ENCODE data around the gene KIAA0040. TPM values are rescaled to one million over a fixed set of nuclear protein-coding genes. Genes with fewer than 3 reads are reported as not detected.

Gene KIAA0040
- total and polyA plus RNA-seq, 10 of the 15 experiments (the other 5 are each of a cell fraction or from before 2014, with no cell fraction given), result 7.6 to 47.7 (median 23.5) TPM

- TF ChIP-seq ZNF687 (IDR thresholded peaks at IDR 0.05) (no peak), TCF3 (IDR thresholded peaks at IDR 0.05; ENCODE audit: borderline replicate concordance, insufficient read depth, low read depth, low read length) (no peak), KLF5 (IDR thresholded peaks at IDR 0.05; ENCODE audit: partially characterized antibody) (no peak), TCF7 (IDR thresholded peaks at IDR 0.05; ENCODE audit: borderline replicate concordance) (peak; percentile 93), RELB (IDR thresholded peaks at IDR 0.05; ENCODE audit: low read depth) (0 out of 2 replicates have a peak, but pooled peaks have one; percentile 34), TBL1XR1 (IDR thresholded peaks at IDR 0.05; ENCODE audit: low read depth, low read length) (no peak), POLR2AphosphoS2 (IDR thresholded peaks at IDR 0.05; ENCODE audit: low read depth, low read length) (no peak), BCL3 (IDR thresholded peaks at IDR 0.05; ENCODE audit: borderline replicate concordance, insufficient read depth, low read depth, low read length, poor library complexity, severe bottlenecking) (no peak), SRF (IDR thresholded peaks at IDR 0.05; ENCODE audit: low read depth in 2 of 2, low read length in 2 of 2) (peak in 1 of 2 experiments; percentile 86; a peak in 2 of 4 replicates), ATF3 (IDR thresholded peaks at IDR 0.05; ENCODE audit: borderline replicate concordance, extremely low read depth, low read depth, low read length) (no peak), MYC (IDR thresholded peaks at IDR 0.05; ENCODE audit: insufficient read depth, insufficient read length, insufficient replicate concordance, low read length, severe bottlenecking) (no peak), IKZF1 (conservative IDR thresholded peaks at IDR 0.05) (peak; percentile 32; the same call in 1 of the 2 replicates), PAX8 (IDR thresholded peaks at IDR 0.05) (no peak), STAT3 (IDR thresholded peaks at IDR 0.05; ENCODE audit: low read depth, low read length) (no peak), WRNIP1 (IDR thresholded peaks at IDR 0.05; ENCODE audit: borderline replicate concordance, low read depth, low read length) (no peak), POLR2AphosphoS5 (IDR thresholded peaks at IDR 0.05; ENCODE audit: low read length) (no peak), ZBED1 (IDR thresholded peaks at IDR 0.05; ENCODE audit: borderline replicate concordance) (no peak), POLR2A (IDR thresholded peaks at IDR 0.05; ENCODE audit: low read depth, low read length) (no peak)
- TF ChIP-seq, protein P1, sequence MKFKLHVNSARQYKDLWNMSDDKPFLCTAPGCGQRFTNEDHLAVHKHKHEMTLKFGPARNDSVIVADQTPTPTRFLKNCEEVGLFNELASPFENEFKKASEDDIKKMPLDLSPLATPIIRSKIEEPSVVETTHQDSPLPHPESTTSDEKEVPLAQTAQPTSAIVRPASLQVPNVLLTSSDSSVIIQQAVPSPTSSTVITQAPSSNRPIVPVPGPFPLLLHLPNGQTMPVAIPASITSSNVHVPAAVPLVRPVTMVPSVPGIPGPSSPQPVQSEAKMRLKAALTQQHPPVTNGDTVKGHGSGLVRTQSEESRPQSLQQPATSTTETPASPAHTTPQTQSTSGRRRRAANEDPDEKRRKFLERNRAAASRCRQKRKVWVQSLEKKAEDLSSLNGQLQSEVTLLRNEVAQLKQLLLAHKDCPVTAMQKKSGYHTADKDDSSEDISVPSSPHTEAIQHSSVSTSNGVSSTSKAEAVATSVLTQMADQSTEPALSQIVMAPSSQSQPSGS (IDR thresholded peaks at IDR 0.05; ENCODE audit: low read length), result no peak
- TF ChIP-seq, protein P2, sequence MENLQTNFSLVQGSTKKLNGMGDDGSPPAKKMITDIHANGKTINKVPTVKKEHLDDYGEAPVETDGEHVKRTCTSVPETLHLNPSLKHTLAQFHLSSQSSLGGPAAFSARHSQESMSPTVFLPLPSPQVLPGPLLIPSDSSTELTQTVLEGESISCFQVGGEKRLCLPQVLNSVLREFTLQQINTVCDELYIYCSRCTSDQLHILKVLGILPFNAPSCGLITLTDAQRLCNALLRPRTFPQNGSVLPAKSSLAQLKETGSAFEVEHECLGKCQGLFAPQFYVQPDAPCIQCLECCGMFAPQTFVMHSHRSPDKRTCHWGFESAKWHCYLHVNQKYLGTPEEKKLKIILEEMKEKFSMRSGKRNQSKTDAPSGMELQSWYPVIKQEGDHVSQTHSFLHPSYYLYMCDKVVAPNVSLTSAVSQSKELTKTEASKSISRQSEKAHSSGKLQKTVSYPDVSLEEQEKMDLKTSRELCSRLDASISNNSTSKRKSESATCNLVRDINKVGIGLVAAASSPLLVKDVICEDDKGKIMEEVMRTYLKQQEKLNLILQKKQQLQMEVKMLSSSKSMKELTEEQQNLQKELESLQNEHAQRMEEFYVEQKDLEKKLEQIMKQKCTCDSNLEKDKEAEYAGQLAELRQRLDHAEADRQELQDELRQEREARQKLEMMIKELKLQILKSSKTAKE (IDR thresholded peaks at IDR 0.05; ENCODE audit: low read depth, poor library complexity, severe bottlenecking), result no peak
These were observed 16.9 kb upstream of the KIAA0040 start (continued) for GRCh38 chr1:175209493-175209921.
